Dendritic cell treated with granulocyte-macrophage colony-stimulating factor and Interleukin-4, amounts not matched to agents 40 ng/mL and 50 ng/mL, for 4 days (primary cell): ENCODE measurements around the gene ATP11A.
"Not testable (repeated sequence)": the region's sequence is repeated elsewhere in the genome, so short reads cannot be mapped to it uniquely, and the experiment has no call there.

Experiments used
- H3K27ac Mint-ChIP-seq: one replicate; pipeline ENCODE4 v1.8.0; 2022; ENCODE audit warnings: mild to moderate bottlenecking, mixed read lengths
- H3K27me3 Mint-ChIP-seq: one replicate; pipeline ENCODE4 v1.8.0; 2022; ENCODE audit warnings: mild to moderate bottlenecking, mixed read lengths
- H3K36me3 Mint-ChIP-seq: one replicate; pipeline ENCODE4 v1.8.0; 2022; ENCODE audit warnings: low read depth, mixed read lengths
- H3K4me1 Mint-ChIP-seq: one replicate; pipeline ENCODE4 v1.8.0; 2022; ENCODE audit warnings: low read depth, mixed read lengths
- H3K4me3 Mint-ChIP-seq: one replicate; pipeline ENCODE4 v1.8.0; 2022; ENCODE audit warnings: mild to moderate bottlenecking, moderate library complexity, mixed read lengths
- H3K9me3 Mint-ChIP-seq: one replicate; pipeline ENCODE4 v1.8.0; 2022; ENCODE audit warnings: mixed read lengths
- intact Hi-C: fragments of 100-400 bp; cut with micrococcal nuclease; formaldehyde crosslinking; loops from one replicate; pipeline ENCODE4 v1.15.0; 2022

The ATP11A gene

DNA sequence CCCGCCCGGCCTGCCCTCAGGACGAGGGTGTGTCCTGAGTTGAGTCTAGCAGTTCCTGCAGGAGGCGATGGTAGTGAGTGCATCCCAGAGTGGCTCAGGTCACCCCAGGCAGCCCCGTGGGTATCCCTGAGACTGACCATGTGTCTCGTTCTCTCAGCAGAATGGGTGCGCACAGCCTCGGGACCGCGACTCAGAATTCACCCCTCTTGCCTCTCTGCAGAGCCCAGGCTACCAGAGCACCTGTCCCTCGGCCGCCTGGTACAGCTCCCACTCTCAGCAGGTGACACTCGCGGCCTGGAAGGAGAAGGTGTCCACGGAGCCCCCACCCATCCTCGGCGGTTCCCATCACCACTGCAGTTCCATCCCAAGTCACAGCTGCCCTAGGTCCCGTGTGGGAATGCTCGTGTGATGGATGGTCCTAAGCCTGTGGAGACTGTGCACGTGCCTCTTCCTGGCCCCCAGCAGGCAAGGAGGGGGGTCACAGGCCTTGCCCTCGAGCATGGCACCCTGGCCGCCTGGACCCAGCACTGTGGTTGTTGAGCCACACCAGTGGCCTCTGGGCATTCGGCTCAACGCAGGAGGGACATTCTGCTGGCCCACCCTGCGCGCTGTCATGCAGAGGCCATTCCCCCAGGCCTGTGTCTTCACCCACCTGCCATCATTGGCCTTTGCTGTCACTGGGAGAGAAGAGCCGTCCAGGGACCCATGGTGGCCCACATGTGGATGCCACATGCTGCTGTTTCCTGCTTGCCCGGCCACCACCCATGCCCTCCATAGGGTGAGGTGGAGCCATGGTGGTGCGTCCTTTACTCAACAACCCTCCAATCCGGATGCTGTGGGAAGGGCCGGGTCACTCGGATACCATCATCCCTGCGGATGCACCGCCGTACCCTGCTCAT, 192.1 kb downstream of the ATP11A start:
- Mint-ChIP-seq H3K4me3 (no peak overlapping the region), H3K36me3 (peaks cover 84% of the 10 kb centered on the region), H3K4me1 (peaks cover 10% of the 10 kb centered on the region), H3K27ac (no peak overlapping the region), H3K9me3 (no peaks in the 10 kb centered on the region), H3K27me3 (no peaks in the 10 kb centered on the region)
- intact Hi-C loops, result no loop called here

DNA sequence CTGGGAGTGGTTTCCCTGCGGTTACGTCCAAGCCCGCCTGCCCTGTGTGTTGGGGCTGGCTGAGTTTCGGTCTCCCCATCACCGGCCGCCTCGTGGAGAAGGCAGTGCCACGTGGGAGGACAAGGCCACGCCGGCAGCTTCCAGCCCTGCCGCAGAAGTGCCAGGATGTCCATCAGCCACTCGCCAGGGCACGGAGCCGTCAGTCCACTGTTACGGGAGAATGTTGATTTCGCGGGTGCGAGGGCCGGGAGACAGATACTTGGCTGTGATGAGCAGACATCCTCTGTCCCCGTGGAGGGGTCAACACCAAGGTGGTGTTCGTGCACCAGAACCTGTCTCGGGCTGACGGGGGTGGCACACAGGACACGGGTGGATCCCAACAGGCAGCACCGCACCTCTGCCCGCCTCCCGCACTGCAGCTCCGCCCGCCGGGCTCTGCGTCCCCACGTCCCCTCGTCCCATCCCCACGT, 192.8 kb downstream of the ATP11A start:
- intact Hi-C loops, result no loop called here
- Mint-ChIP-seq H3K4me3 (no peak overlapping the region), H3K27me3 (no peaks in the 10 kb centered on the region), H3K4me1 (peaks cover 10% of the 10 kb centered on the region), H3K9me3 (no peaks in the 10 kb centered on the region), H3K27ac (no peak overlapping the region), H3K36me3 (peaks cover 82% of the 10 kb centered on the region)

DNA sequence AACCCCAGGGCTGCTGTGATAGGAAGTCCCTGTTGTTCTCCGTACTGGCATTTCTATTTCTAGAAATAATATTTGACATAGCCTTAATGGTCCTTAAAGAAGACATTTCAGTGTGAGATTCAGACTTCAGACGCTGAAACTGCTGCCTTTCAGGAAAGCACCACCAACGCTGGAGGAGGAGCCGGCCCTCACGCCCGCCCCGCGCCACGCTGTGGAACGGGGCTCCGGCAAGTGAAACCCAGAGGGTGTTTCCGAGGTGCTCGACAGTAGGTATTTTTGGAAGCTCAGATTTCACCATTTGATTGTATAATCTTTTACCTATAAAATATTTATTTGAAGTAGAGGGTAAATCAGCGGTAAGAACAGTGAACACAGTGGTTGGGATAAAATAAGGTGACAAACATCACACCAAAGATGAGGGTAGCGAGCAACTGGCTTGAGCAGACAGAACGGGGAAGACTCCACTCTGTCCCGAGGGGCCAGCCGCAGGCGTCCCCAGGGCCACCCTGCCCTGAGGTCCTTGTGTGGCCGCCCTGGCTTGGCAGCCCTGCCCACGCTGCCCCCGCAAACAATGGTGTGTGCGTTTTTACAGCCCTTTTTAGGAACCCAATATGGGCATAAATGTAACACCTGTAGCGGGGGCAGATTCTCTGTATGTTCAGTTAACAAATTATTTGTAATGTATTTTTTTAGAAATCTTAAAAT, 193.6 kb downstream of the ATP11A start:
- H3K36me3 Mint-ChIP-seq, result peaks cover 75% of the 10 kb centered on the region
- no peak overlapping the region for H3K4me3 Mint-ChIP-seq
- intact Hi-C loops, result no loop called here
- H3K27me3 Mint-ChIP-seq, result no peaks in the 10 kb centered on the region
- peaks cover 10% of the 10 kb centered on the region for H3K4me1 Mint-ChIP-seq
- no peaks in the 10 kb centered on the region for H3K9me3 Mint-ChIP-seq
- no peak overlapping the region for H3K27ac Mint-ChIP-seq

DNA sequence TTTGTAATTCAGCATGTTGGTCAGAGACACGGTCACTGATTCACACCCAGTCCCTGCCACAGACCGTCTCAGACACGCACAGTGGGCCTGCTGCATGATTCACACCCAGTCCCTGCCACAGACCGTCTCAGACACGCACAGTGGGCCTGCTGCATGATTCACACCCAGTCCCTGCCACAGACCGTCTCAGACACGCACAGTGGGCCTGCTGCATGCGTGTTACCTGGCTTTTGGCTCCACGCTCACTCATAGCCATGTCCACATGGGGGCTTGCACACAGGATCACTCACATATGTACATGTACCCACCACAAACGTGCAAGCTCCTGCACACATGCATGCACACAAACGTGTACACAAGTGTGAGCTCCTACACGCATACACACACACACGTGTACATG, 194.9 kb downstream of the ATP11A start:
- intact Hi-C loops, H3K4me1 Mint-ChIP-seq, H3K27ac Mint-ChIP-seq, H3K4me3 Mint-ChIP-seq, H3K9me3 Mint-ChIP-seq, H3K27me3 Mint-ChIP-seq: not testable (repeated sequence)
- H3K36me3 Mint-ChIP-seq, result peaks cover 62% of the 10 kb centered on the region

DNA sequence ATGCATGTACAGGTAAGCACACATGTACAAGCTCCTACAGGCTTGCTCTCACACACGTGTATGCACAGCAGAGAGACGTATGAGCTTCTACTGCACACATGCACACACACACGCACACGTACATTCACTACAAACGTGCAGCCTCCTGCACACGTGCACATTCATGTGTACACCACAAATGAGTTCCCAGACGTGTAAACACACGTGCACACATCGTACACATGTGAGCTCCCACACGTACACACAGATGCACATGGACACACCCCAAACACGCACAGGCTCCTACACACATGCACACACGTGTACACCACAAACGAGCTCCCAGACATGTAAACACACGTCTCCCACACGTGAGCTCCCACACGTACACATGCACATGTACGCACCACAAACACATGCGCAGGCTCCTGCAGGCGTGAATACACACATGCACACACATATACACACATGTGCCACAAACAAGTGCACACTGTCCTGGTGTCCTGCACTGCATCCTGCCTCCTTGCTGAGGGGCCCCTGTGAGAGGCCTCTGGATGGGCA, 195.5 kb downstream of the ATP11A start:
- Mint-ChIP-seq H3K27ac (no peak overlapping the region), H3K4me3 (no peak overlapping the region), H3K9me3 (no peaks in the 10 kb centered on the region), H3K4me1 (peaks cover 10% of the 10 kb centered on the region), H3K36me3 (peaks cover 55% of the 10 kb centered on the region), H3K27me3 (no peaks in the 10 kb centered on the region)
- intact Hi-C loops, result no loop called here

DNA sequence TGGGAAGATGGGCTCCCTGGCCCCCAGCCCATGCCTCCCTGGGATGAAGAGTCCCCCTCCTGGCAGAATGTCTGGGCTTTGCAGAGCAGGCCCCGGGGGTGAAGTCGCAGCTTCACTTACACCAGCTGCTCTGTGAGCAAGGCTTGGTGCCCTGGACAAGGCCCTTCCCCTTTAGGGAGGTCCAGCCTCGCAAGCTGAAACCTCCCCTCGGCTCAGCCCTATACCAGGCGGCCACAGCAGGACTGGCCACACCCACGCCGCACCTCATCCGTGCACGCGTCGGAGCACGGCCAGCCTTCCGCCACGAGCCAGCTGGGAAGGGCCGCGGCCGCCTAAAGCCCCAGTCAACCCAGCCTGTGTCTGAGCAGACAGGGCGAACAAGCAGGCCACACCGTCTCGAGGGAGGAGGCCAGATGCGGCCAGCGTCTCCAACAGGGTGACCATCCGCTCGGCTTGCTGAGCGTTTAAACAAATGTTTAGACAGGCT, 196.0 kb downstream of the ATP11A start:
- Mint-ChIP-seq H3K27ac (no peak overlapping the region), H3K9me3 (no peaks in the 10 kb centered on the region), H3K4me3 (peak overlapping the region; percentile 47), H3K36me3 (peaks cover 50% of the 10 kb centered on the region), H3K4me1 (peaks cover 10% of the 10 kb centered on the region), H3K27me3 (no peaks in the 10 kb centered on the region)
- intact Hi-C loops, result no loop called here

DNA sequence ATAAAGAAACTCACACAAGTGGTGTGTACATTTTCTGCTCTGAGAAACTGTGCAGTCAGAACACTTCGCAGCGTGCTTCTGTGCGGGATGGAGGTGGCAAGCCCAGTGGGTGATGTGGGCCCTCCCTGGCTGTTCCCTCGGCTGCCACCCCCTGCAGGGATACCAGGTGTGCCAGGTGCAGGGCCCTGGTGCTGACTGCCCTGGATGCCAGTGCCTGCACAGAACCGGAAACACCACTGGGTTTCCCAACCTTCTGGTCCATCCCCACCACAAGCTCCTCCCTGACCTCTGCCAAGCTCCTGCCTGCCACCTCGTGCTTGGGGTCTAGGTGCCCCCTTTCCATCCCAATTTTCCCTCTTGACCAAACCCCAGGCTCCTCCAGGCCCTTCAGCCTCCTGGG, 197.3 kb downstream of the ATP11A start:
- H3K27ac Mint-ChIP-seq, result no peak overlapping the region
- H3K36me3 Mint-ChIP-seq, result peaks cover 37% of the 10 kb centered on the region
- no peak overlapping the region for H3K4me3 Mint-ChIP-seq
- H3K9me3 Mint-ChIP-seq, result no peaks in the 10 kb centered on the region
- H3K27me3 Mint-ChIP-seq, result peaks cover 9% of the 10 kb centered on the region
- intact Hi-C loops, result no loop called here
- peaks cover 10% of the 10 kb centered on the region for H3K4me1 Mint-ChIP-seq

DNA sequence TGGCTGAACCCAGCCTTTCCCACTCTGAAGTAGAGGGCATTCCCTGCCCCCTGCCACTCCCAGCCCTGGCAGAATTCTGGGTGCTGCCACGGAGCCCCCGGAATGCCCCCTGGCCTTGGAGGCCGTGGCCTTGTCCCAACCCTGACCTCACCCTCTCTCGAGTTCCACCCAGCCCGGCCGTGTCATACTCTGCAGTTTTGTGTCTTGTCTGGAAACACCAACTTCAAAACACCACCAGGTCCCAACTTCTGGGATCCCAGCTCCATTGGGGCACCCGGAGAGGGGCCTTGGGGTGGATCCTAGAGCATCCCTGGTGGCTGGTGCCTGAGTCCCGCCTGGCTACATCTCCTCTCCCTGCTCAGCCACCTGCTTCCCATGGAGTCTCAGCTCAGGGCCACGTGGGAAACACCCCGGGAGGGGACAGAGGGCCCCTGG, 197.7 kb downstream of the ATP11A start:
- Mint-ChIP-seq H3K4me1 (peaks cover 11% of the 10 kb centered on the region), H3K4me3 (no peak overlapping the region), H3K9me3 (no peaks in the 10 kb centered on the region), H3K36me3 (peaks cover 33% of the 10 kb centered on the region), H3K27ac (no peak overlapping the region), H3K27me3 (peaks cover 12% of the 10 kb centered on the region)
- intact Hi-C loops, result no loop called here

DNA sequence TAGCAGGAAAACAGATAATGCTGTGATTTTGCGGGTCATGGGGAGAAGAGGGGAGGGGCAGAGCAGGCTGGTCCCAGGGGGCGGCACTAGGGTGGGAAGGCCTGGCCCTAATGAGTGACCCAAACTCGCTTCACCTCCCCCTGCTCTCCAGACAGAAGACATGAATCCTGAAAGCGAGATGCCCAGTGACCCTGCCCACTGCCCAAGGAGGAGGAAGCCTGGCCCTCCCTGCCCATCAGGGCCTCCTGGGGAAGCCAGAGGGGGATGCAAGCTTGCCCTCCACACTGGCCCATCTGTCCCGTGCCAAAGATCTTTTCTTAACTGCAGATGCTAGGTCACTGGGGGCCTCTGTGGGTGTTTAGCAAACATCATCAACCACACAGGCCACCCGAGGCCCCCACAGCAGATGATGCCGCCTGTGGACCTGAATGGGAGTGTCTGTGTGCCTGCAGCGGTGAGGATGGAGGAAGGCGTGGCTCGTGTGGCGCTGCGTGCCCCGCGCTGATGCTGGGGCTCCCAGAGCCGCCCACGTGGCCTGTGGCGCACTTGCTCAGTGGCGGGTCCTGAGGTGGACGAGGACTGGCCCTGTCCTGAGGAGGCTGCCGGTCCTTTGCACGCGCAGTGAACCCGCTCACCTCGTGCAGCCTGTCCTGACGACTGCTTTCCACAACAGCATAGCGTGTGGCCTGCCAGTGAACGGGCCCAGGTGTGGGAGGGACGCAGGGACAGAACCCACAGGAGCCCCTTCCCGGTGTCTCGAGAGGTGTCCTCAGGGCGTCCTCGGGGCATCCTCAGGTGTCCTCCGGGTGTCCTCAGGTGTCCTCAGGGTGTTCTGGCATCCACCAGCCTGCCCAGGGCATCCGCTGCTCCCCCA, 198.6 kb downstream of the ATP11A start:
- no peaks in the 10 kb centered on the region for H3K9me3 Mint-ChIP-seq
- H3K27ac Mint-ChIP-seq, result no peak overlapping the region
- H3K4me1 Mint-ChIP-seq, result peaks cover 18% of the 10 kb centered on the region
- peaks cover 18% of the 10 kb centered on the region for H3K27me3 Mint-ChIP-seq
- peaks cover 24% of the 10 kb centered on the region for H3K36me3 Mint-ChIP-seq
- H3K4me3 Mint-ChIP-seq, result no peak overlapping the region
- intact Hi-C loops, result no loop called here

DNA sequence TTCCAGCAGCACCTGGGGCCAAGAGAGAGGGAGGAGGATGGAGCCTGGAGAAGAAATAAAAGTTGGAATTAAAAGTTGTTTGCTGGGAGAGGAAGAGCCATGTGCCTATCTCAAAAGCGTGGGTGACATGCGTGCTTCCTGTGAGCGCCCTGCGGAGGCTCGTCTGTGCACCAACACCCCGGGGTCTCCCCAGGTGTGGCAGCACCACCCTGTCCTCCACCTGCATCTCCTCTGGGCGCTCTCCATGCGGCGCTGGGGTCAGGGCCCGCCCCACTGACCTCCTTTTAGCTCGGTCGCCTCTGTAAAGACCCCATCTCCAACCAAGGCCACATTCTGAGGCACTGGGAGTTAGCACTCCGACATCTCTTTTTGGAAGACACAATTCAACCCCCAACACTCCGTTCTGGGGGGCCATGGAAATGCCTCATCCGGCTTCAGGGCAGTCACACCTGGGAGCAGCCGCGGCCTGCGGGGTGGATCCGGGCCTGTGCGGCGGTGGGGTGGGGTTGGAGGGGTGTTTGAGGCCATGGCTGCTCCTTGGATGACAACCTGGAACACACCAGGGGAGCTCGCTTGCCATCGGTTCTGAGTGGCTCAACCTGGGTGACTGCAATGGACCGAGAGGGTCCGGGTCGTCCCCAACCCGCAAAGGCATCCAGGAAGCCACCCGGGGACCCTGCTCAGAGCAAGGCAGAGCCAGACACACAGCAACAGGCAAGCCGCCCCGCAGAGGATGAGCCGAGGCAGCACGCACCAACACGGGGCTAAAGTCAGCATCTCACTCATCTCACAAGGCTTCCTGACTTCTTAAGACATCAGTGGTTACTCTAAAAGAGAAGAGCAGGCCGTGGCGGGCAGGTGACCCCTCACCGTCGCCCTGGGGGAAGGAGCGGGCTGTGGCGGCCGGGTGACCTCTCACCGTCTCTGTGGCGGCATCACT, 199.8 kb downstream of the ATP11A start:
- peaks cover 24% of the 10 kb centered on the region for H3K27me3 Mint-ChIP-seq
- no peak overlapping the region for H3K4me3 Mint-ChIP-seq
- intact Hi-C loops, result no loop called here
- H3K36me3 Mint-ChIP-seq, result peaks cover 17% of the 10 kb centered on the region
- H3K9me3 Mint-ChIP-seq, result no peaks in the 10 kb centered on the region
- H3K27ac Mint-ChIP-seq, result no peak overlapping the region
- H3K4me1 Mint-ChIP-seq, result peaks cover 18% of the 10 kb centered on the region

DNA sequence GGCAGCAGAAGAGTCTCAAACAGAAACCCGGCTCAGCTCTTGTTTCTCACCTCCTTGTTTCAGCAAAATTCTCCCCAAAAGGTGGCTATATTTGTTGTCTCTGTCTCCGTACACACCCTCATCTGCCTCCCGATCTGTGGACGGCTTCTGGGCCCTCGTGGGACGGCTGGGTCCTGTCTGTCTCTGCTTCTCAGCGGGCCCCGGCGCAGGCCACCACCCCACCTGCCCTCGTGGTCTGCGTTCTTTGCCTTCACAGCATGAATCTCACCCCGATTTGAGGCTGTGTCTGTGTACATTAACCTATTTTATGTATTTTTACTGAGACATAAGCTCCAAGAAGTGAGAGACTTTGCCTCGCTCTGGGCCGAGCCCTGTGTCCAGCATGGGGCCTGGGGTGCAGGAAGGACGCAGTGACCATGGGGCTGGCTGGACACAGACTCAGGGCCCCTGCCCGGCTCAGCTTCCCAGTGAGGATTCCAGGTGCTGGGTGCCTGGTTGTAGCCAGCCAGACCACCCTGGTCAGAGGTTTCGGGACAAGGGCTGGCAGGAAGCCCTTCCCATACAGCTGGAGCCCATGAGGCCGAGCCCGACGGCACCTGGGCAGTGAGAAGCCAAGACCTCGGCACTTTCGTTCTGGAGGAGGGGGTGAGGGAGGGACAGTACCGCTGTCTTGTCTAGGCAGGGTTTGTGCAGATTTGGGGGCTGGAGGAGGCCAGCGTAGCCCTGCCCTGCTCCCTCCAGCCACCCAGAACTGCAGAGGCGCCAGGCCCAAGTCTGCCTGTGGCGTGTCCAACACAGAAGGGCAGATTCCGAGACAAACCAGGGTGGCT, 200.7 kb downstream of the ATP11A start:
- H3K4me3 Mint-ChIP-seq, result no peak overlapping the region
- H3K27me3 Mint-ChIP-seq, result peaks cover 33% of the 10 kb centered on the region

More for the DNA sequence above, 200.7 kb downstream of the ATP11A start:
- Mint-ChIP-seq H3K9me3 (no peaks in the 10 kb centered on the region), H3K4me1 (peaks cover 13% of the 10 kb centered on the region), H3K36me3 (peaks cover 8% of the 10 kb centered on the region), H3K27ac (no peak overlapping the region)
- intact Hi-C loops, result no loop called here
